T-helper 2 cell (primary cell): Measurements from ENCODE around the gene ORMDL1.

Experiments
- DNase-seq, 5 experiments: peaks; one replicate each; pipeline versions ENCODE4 v3.0.0 to v3.0.0-alpha.2; 2012 to 2022
- total RNA-seq, 2 donors: gene quantifications; one replicate each; lab custom pipeline; 2026; lab: John Stamatoyannopoulos, UW

The ORMDL1 gene, protein sequence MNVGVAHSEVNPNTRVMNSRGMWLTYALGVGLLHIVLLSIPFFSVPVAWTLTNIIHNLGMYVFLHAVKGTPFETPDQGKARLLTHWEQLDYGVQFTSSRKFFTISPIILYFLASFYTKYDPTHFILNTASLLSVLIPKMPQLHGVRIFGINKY
- total RNA-seq: 83.6 to 134 reads per million in 2 donors

DNA sequence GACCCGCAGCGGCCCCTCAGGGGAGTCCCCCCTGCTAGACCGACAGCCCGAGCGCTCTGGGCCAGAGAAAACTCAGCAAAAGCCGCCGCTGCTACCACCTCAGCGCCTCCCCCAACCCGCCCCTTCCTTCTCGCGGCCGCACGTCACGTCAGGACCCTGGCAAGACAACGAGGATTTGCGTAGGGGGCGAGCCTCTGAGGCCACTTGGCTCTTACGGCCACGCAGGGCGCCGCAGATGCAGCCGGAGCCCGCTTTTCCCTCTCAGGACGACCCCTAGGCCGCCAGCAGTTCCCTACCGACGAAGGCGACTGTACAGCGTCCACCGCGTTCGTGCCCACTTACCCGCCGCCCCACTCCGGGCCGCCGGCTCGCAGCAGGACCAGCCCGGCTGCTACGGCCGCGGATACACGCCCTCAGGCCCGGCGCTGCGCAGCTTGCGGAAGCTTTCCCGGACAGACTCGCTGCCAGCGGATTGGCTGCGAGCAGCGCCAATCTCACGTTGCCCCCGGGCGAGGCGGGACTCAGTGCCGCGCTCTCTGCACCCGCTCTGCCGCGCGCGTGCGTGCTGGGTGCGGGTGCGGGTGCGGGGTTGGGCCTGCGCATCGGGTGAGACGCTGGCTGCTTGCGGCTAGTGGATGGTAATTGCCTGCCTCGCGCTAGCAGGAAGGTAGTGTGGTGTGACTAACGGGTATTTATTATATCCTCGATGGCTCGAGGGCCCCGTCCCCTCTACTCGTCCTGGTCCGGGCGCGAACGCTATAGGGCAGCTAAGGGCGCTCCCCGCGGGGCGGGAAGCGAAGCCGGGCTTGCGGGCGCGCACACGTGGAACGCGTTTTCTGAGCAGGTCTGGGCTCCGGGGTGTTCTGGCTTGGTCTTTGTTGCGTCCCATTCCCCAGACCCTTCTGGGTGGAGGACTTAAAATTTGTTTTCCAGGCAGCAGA is at the start of gene ORMDL1, which contains the start of gene PMS1:
Gene ORMDL1 (minus strand): TSS at position 413 of the 941 bp plus-strand sequence. CDS start 1,744 bp downstream, outside the sequence.
Gene PMS1 (plus strand): TSS at position 524 of the 941 bp plus-strand sequence. CDS start 7,360 bp downstream, outside the sequence.
- peak; percentile 86 to 98 (median 90) for DNase-seq

DNA sequence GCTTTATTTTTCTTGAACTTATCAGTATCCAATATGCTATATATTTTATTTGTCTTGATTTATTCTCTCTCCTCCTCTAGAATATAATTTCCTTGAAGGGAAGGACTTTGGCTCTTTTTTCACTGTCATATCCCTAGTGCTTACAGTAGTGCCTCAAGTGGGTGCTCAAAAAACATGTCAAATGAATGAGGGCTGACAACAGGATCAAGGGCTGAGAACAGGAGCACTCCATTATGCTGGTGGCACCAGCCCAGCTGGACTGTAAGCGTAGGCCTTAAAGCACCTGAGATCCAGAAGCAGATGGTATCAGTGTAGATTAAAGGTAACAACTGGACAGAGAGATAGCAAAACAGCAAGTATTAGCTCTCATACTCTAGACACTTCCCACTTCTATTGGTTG is 46.4 kb upstream of the ORMDL1 start:
- DNase-seq: no peak

DNA sequence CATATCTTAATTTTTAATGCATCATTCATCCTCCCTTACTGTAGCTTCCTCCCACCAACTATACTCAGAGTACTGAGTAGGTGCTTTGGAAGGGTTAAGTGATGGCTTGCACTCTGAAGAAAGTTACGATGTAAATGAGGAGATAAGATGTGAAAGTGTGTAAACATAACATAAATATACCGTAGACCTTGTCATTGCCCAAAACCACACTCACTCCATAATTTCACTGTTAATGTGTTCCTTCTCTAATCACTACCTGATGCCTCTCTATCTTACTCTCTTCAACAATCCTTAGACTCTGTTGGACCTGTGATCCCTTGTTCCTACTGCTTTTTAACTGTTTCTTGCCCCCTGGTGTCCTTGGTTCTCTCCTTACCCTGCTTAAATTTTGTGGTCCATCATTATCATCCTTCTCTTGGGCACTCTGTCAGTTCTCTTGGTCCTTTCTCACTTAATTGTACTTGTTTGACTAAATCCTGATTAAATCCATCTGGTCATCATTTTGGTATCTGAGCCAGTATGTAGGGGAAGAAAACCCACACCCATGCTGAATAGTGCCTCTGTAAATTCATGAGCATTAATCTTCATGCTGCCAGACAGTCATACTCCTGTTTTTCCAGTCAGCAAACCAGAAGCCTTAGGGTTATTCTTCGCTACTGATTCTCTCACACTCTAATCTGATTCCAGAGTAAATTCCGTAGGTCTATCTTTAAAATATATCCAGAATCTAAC is 45.1 kb upstream of the ORMDL1 start:
- DNase-seq: no peak

DNA sequence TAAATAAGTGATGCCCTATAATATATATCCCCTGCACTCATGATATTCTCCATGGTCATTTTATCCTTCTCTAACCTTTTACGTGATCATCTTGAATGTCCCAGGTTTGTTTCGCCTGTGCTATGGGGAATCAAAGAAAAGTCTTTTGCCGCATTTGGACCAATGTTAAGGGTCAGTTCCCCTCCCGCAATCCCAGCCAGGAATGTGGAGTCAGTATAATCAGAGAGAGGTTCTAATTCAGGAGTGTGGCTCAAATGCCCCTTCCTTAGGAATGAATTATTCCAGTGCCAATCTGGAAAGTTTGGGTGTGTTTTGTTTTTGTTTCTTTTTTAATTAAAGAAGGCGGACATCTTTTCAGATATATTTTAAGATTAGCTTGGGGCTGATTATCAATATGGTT is 41.9 kb upstream of the ORMDL1 start:
- no peak for DNase-seq

DNA sequence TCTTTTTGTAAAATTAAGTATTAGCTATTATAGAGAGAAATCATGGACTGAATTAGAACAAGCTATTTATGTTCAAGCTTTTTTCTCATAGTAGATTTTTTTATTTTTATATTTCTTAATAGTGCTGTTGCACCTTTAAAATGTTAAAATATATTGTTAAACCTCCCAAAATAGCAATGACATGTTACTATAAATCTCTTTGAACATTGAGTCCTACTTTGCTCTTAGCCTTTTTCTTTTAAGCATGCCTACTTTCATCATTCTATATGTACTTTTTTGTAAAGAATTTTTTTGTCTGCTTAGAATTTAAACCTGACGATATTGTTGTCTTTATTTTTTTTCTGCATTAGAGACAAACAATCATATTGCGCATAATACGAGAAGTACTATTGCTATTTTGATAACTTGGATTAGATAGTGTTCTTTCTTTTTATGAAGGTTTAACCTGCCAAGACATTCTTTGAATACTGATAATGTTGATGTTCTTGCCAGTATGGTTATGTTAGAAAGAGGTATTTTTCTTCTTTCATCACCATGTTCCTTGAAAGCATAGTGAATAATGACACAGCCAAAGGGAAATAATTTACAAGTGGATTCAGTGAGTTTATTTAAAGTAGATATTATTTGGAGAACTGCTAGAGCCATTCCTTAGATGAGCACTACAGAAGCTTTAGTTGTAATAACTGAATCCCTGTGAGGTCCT is 40.7 kb upstream of the ORMDL1 start:
- DNase-seq: no peak

DNA sequence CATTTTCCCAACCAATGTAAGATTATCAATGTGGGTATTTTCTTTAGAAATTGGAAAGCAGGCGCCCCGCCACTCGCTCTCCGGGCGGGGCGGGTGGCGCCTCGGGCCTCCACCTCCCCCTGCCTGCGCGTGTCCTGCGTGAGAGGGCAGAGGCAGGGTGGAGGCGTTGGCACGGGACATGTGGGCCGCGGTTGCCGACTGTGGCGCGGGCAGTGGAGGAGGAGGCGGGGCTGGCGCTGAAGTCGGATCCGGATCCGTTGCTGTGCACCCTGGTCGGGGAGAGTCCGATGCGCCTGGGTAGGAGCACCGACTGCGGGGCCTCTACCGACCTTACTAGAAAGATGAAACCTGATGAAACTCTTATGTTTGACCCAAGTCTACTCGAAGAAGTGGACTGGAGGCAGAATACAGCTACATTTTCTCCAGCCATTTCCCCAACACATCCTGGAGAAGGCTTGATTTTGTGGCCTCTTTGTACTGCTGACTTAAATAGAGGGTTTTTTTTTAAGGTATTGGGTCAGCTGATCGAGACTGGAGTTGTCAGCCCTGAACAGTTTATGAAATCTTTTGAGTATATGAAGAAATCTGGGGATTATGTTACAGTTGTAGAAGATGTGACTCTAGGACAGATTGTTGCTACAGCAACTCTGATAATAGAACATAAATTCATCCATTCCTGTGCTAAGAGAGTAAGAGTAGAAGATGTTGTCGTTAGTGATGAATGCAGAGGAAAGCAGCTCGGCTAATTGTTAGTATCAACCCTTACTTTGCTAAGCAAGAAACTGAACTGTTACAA is 38.0 kb upstream of the ORMDL1 start:
- no peak for DNase-seq

DNA sequence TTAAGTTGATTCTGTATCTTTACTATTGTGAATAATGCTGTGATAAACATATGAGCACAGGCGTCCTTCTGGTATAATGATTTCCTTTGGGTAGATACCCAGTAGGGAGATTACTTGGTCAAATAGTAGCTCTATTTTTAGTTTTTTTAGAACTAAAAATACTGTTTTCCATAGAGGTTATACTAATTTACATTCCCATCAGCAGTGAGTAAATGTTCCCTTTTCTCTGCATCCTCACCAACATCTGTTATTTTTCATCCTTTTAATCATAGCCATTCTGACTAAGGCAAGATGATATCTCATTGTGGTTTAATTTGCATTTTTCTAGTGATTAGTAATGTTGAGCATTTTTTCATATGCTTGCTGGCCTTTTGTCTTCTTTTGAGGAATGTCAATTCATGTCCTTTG is 35.2 kb upstream of the ORMDL1 start:
- no peak for DNase-seq

DNA sequence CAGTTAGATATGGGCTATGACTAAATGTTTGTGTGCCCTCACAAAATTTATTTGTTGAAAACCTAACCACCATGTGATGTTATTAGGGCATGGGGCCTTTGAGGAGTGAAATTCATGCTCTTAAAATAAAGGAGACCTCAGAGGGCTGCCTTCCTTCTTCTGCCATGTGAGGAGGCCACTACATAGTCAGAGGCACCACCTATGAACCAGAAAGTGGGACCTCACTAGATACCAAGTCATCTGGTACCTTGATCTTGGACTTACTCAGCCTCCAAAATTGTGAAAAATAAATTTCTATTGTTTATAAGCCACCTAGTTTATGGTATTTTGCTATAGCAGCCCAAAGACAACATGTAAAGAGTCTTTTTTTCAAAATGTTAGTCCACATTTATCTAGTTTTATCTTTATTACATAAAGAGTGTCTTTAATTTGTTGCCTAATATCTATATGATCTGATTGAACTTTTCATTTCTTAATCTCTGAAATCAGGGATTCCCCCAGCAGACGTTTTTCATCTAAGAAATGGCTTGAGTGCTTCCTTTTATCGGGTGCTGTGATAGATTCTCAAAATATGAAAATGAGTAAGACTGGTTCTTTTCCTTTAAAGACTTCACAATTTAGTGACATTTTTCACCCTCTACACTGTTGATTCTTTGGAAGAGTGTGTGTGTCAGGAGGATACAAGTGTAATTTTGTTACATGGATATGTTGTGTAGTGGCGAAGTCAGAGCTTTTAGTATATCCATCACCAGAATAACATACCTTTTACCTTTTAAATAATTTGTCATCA is 34.3 kb upstream of the ORMDL1 start:
- peak in 1 of 5 experiments; percentile 11 for DNase-seq

DNA sequence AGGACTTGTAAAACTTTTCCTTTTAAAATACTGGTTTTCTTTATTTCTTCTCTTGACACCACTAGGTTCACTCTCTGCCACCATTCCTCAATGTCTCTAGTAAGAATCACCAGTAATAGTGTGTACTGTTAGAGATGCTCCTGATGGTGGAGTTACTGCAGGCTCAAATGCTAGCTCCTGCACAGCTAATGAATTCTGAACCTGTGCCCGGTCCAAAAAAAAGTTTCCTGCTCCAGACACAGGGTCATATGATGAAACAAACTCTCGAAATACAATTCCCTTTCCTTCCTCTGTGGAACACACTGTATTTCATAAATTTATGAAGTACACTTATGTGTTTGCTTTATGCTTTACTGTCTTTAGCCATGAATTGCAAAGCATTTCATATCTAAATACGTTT is 19.3 kb upstream of the ORMDL1 start:
- DNase-seq: no peak

DNA sequence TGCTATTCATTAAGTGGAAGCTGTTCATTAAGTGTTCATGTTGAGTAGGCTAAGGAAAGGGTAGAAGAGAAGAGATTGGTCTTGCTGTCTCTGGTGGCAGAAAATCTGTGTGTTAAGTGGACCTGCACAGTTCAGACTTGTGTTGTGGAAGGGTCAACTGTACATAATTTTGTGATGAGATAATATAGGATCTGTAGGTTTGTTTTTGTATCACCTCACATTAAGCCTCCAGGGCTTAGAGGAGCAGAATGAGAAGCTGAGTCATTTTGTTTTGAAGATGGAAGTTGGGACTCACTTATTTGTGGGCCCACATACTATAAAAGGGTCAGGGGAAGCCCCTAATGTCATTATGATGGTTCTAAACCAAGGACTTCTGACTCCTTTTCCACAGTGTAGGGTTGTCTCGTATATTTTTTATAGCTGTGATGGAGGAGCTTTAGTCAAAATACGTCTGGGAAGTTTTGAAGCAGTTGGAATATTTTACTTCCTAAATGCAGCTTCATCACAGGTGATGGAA is 18.3 kb upstream of the ORMDL1 start:
- DNase-seq: no peak

DNA sequence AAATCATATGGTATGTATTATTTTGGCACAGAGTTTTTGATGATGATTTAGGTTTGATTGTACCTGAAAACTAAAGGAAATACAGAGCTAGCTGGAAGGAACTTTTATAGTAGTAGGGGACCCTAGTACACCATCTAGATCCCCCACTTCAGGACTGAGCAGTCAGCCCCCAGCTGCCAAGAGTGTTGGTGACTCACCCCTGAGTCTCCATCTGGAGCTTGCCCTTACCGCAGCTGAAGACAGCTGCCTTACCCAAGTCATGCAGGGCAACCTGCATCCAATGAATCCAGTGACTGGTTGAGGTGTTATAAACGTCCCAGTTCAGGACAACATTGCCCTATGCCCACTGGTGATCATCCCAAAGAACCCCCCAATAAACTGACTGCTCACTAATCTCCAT is 15.4 kb upstream of the ORMDL1 start:
- DNase-seq: no peak

DNA sequence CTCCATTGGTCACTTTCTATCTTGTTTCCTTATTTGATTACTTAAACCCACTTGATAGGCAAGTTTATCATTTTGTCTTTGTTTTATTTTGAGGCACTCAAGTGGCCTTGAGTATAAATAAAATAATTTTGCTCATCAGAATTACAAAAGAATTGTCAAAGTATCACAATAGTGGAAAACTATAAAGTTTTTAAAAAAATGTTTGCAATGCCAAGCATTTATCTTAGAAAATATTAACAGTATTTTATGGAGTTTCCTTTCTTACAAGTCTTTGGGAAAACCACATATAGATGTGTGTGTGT is 14.8 kb upstream of the ORMDL1 start:
- no peak for DNase-seq

DNA sequence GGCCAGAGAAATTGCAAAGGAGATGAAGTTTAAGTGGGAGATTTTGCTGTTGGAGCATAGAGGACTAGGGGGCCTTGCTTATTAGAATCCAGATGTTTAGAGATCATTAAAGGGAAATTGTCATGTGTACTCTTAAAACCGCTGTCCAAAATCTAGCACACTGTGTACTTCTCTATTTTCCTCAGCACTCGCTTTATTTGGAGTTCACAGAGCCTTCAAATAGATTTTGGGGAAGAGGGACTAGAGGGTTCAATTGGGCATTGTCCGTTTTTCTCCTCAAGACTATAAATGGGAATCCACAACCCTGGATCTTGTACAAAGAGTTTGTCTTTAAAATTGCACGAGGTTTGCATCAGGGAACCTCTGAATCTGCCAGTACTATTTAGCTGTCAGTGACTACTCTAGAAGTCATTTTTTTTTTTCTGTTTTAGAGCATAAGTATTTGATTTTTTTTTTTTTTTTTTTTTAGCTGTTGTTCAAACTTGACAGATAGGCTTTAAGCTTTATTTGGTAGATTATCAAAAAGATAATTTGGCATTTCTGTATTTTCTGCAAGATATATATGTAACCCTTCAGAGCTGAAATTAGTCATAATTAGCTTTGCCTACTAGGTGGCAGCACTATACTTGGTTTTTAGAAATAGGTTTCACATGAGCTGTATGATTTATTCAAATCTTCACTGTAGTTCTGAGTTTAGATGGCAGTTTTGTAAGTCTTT is 14.3 kb upstream of the ORMDL1 start:
- DNase-seq: peak in 1 of 5 experiments; percentile 69

DNA sequence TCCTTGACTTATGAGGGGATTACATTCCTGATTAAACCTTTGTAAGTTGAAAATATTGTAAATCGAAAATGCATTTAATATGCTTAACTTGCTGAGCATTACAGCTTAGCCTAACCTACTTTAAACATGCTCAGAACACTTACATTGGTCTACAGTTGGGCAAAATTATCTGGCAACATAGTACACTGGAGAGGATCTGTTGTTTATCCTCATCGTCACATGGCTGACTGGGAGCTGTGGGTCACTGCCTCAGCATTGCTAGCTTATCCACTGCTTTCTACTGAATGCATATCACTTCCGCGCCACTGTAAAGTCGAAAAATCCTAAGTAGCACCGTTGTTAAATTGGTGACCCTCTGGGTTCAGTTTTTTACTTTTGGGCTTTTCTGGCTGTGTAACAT is 13.8 kb upstream of the ORMDL1 start:
- DNase-seq: no peak

DNA sequence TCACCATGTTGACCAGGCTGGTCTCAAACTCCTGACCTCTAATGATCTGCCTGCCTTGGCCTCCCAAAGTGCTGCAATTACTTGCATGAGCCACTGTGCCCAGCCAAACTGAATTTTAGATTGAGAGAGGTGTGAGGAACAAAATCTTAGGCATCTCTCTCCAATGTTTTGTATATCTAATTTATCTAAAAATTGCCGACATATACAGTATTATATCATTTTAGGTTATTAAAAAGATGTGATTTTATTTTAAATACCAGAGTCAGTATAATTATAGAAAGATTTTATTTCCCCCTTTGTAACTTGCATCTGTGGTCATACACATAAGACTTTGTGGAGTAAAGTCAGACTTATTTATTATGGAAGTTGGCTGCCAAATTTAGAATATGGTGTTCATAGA is 10.2 kb upstream of the ORMDL1 start:
- no peak for DNase-seq

DNA sequence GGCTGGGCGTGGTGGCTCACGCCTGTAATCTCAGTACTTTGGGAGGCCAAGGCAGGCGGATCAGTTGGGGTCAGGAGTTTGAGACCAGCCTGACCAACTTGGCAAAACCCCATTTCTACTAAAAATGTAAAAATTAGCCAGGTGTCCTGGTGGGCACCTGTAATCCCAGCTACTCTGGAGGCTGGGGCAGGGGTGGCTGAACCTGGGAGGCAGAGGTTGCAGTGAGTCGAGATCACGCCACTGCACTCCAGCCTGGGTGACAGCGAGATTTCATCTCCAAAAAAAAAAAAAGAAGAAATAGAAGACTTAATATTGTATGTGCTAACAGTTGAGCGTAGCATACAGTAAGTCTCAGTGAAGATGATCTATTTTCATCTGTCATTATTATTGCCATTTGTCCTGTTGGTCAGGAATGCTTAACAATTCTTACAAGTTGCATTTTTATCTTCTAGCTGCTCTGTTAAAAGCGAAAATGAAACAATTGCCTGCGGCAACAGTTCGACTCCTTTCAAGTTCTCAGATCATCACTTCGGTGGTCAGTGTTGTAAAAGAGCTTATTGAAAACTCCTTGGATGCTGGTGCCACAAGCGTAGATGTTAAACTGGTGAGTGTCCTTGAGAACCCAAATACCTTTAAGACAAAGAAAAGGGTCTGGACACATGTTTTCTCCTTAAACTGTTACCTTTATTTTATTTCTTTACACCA is 7.4 kb upstream of the ORMDL1 start:
- DNase-seq: peak in 2 of 5 experiments; percentile 34 to 82

DNA sequence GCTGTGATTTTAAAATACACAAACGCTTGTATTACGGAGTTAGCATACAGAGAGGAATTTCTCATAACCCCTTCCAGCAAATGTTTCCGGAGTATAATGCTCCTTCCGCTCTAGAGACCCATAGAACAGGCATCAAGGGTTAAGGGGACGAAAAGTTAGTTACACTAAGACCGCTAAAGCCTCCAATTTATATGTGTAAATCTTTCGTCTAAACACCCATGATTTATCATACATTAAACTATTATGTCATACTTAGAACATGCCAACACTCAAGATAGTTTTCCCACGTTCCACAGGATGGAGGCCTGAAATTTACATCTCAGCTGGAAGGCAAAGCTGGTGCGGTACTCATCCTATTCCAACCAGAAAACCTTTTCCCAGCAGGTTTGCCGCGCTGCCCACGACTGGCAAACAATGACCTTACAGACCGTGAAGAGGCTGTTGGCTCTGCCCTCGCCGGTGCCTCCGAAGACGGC is 650 bp downstream of the ORMDL1 start:
- peak in 1 of 5 experiments; percentile 61 for DNase-seq

DNA sequence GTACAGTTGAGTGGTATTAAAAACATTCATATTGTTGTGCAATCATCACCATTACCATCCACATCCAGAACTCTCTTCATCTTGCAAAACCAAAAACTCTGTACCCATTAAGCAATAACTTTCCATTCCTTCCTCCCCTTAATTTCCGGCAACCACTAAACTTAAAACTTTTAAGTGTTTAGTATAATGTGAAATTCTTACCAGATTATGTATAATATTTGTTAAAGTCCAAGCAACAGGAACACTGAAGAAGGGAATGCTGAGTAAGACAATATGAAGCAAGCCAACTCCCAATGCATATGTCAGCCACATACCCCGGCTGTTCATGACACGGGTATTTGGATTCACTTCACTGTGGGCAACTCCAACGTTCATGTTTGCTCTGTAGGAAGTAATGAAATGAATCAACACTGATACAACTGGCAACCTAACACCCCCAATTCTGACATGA is 1.9 kb downstream of the ORMDL1 start:
- DNase-seq: peak in 1 of 5 experiments; percentile 85

DNA sequence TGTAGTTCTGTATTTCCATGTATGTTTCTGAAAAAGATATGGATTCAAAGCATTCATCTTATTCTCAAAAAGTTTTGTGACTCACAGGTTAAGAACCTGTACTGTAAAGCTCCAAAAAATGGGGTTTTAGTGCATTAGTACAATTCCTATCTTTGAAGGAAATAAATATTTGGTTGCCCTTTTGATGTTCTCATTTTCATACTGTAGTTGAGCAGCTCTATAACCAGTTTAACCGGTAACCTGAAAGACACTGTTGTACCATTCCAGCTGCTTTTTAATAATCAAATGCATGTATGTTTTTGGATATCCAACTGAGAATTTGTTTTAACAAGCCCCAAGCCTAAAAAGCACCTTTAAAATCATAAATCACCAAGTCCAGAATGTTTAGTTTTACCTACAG is 11.9 kb downstream of the ORMDL1 start:
- no peak for DNase-seq
